ENCODE measurements around the gene ROBO1. TPM values are rescaled to one million over a fixed set of nuclear protein-coding genes. Genes with fewer than 3 reads are reported as not detected.

ROBO1 gene
- total RNA-seq, 2 donors from 2014 or later, result 3.0 to 6.7 TPM

GRCh38 chr3:78880603-78881461 lies 887.0 kb downstream of the ROBO1 start:
- Mint-ChIP-seq H3K27ac (no peak overlapping the region), H3K4me1 (ENCODE audit: low read depth) (no peaks in the 10 kb centered on the region), H3K36me3 (ENCODE audit: insufficient read depth in 2 of 2) (peaks cover 0 to 2% of the 10 kb centered on the region in 2 donors), H3K27me3 (ENCODE audit: low read depth) (no peaks in the 10 kb centered on the region), H3K4me3 (no peak overlapping the region), H3K9me3 (peaks cover 5% of the 10 kb centered on the region in 2 donors)
- no peak for ATAC-seq (replicated peaks in 1 of 2)
- DNase-seq, result no peak

DNA sequence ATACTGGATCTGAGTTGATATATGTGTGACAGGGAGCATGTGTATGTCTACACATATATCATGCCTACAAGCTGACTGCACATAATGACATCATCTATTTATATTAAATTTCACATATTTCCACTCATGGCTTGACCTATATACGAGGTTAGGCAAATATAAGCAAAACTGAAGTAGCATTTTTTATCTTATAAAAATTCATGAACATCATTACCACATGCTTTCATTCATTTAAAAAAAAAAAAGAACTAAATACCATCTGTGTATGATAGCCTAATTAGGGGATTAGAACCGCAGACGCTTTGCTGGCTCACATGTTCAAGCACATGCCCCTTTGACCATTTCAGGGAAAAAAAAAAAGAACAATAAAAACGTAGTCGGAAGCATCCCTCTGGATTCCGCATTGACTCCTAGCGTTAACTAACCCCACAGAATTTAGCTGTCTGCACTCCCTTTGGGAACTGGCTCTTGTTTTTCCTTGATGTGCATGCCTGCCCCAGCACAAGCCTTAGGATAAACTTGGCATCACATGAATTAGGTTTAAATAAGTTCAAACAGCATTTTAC lies 888.4 kb downstream of the ROBO1 start:
- ATAC-seq (replicated peaks in 1 of 2), result no peak
- Mint-ChIP-seq H3K4me3 (no peak overlapping the region), H3K36me3 (ENCODE audit: insufficient read depth in 2 of 2) (peaks cover 0 to 2% of the 10 kb centered on the region in 2 donors), H3K27ac (no peak overlapping the region), H3K4me1 (ENCODE audit: low read depth) (no peaks in the 10 kb centered on the region), H3K9me3 (peaks cover 4% of the 10 kb centered on the region in 2 donors), H3K27me3 (ENCODE audit: low read depth) (no peaks in the 10 kb centered on the region)
- no peak for DNase-seq

DNA sequence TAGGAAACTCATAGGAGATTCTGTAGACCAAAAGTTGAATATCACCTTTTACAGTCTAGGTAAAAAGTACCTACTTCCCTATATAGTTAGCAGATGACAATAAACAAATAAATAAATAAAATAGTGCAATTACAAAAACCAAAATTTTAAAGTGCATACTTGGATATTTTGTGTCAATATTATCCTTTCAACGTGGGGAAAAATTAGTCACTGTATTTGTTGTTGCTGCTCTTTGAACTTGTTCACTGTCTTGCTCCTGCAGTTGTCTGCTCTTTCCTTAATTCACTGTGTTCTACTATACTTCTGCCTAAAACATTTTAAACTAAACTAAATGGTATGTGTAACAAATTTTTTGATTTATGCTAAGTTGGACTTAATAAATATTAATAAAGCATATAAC lies 889.0 kb downstream of the ROBO1 start:
- no peaks in the 10 kb centered on the region for H3K27me3 Mint-ChIP-seq (ENCODE audit: low read depth)
- H3K9me3 Mint-ChIP-seq, result peaks cover 2 to 3% of the 10 kb centered on the region in 2 donors
- peaks cover 0 to 2% of the 10 kb centered on the region in 2 donors for H3K36me3 Mint-ChIP-seq (ENCODE audit: insufficient read depth in 2 of 2)
- no peak for ATAC-seq (replicated peaks in 1 of 2)
- no peak for DNase-seq
- H3K4me1 Mint-ChIP-seq (ENCODE audit: low read depth), result no peaks in the 10 kb centered on the region
- H3K4me3 Mint-ChIP-seq, result no peak overlapping the region
- no peak overlapping the region for H3K27ac Mint-ChIP-seq

GRCh38 chr3:78878011-78878410 lies 889.8 kb downstream of the ROBO1 start:
- no peak overlapping the region for H3K27ac Mint-ChIP-seq
- H3K9me3 Mint-ChIP-seq, result peaks cover 3 to 4% of the 10 kb centered on the region in 2 donors
- ATAC-seq (replicated peaks in 1 of 2), result no peak
- H3K4me3 Mint-ChIP-seq, result no peak overlapping the region
- no peaks in the 10 kb centered on the region for H3K4me1 Mint-ChIP-seq (ENCODE audit: low read depth)
- H3K27me3 Mint-ChIP-seq (ENCODE audit: low read depth), result no peaks in the 10 kb centered on the region
- H3K36me3 Mint-ChIP-seq (ENCODE audit: insufficient read depth in 2 of 2), result no peaks in the 10 kb centered on the region
- no peak for DNase-seq

GRCh38 chr3:78875851-78876250 lies 891.9 kb downstream of the ROBO1 start:
- Mint-ChIP-seq H3K4me3 (no peak overlapping the region), H3K9me3 (peaks cover 2 to 3% of the 10 kb centered on the region in 2 donors), H3K4me1 (ENCODE audit: low read depth) (no peaks in the 10 kb centered on the region), H3K27me3 (ENCODE audit: low read depth) (no peaks in the 10 kb centered on the region), H3K36me3 (ENCODE audit: insufficient read depth in 2 of 2) (no peaks in the 10 kb centered on the region), H3K27ac (no peak overlapping the region)
- DNase-seq (no peak), ATAC-seq (replicated peaks in 1 of 2) (no peak)

GRCh38 chr3:78875436-78875835 lies 892.4 kb downstream of the ROBO1 start:
- ATAC-seq (replicated peaks in 1 of 2) (no peak), DNase-seq (no peak)
- Mint-ChIP-seq H3K4me1 (ENCODE audit: low read depth) (no peaks in the 10 kb centered on the region), H3K4me3 (no peak overlapping the region), H3K27me3 (ENCODE audit: low read depth) (no peaks in the 10 kb centered on the region), H3K9me3 (peaks cover 2 to 3% of the 10 kb centered on the region in 2 donors), H3K27ac (no peak overlapping the region), H3K36me3 (ENCODE audit: insufficient read depth in 2 of 2) (no peaks in the 10 kb centered on the region)

DNA sequence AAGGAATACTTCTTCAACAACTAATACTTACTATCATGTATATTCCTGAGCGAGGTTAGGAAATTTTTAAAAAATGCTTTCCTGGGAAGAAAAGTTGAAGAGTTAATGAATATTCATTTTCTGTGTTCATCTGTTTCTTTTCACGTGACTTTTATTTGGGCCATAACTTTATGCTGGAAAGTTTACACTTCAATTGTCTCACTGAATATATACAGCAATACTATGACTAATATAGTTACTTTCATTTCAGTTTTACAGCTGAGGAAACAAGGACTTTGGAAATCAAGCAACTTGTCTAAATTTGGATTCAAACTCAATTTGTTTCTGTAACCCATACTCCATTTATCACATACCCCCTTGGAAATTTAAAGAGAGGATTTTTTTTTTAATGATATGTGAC lies 894.2 kb downstream of the ROBO1 start:
- no peak for ATAC-seq (replicated peaks in 1 of 2)
- Mint-ChIP-seq H3K4me1 (ENCODE audit: low read depth) (no peaks in the 10 kb centered on the region), H3K27ac (no peak overlapping the region), H3K27me3 (ENCODE audit: low read depth) (no peaks in the 10 kb centered on the region), H3K9me3 (peaks cover 2 to 3% of the 10 kb centered on the region in 2 donors), H3K36me3 (ENCODE audit: insufficient read depth in 2 of 2) (no peaks in the 10 kb centered on the region), H3K4me3 (no peak overlapping the region)
- DNase-seq, result no peak

DNA sequence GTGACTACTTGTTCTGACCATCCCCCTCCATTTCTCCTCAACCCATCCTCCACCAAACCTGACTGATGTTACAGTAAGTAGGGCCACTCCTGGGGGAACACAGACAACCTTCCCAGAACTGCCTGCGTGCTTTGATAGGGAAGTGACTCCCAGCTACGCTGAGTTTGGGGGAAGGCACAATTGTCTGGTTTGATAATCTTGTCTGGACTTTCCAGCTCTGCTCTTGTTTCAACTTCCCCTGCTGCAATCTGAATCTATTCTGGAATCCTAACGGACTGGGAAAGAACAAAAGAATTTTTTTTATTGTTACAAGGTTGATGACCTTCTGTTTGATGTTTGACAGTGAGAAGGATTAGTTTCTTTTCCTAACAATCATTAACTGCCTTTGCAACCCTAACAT lies 895.6 kb downstream of the ROBO1 start:
- no peaks in the 10 kb centered on the region for H3K36me3 Mint-ChIP-seq (ENCODE audit: insufficient read depth in 2 of 2)

GRCh38 chr3:78871048-78871447 lies 896.8 kb downstream of the ROBO1 start:
- no peaks in the 10 kb centered on the region for H3K27me3 Mint-ChIP-seq (ENCODE audit: low read depth)
- H3K9me3 Mint-ChIP-seq, result peaks cover 0 to 2% of the 10 kb centered on the region in 2 donors
- H3K4me3 Mint-ChIP-seq, result no peak overlapping the region
- no peaks in the 10 kb centered on the region for H3K4me1 Mint-ChIP-seq (ENCODE audit: low read depth)
- H3K36me3 Mint-ChIP-seq (ENCODE audit: insufficient read depth in 2 of 2), result no peaks in the 10 kb centered on the region
- no peak for DNase-seq
- H3K27ac Mint-ChIP-seq, result no peak overlapping the region
- ATAC-seq (replicated peaks in 1 of 2), result peak in 1 of 2 donors; percentile 29

More for the DNA sequence above, 895.6 kb downstream of the ROBO1 start:
- H3K27me3 Mint-ChIP-seq (ENCODE audit: low read depth), result no peaks in the 10 kb centered on the region
- ATAC-seq (replicated peaks in 1 of 2) (no peak), DNase-seq (no peak)
- no peaks in the 10 kb centered on the region for H3K4me1 Mint-ChIP-seq (ENCODE audit: low read depth)
- peaks cover 2 to 3% of the 10 kb centered on the region in 2 donors for H3K9me3 Mint-ChIP-seq
- no peak overlapping the region for H3K4me3 Mint-ChIP-seq
- no peak overlapping the region for H3K27ac Mint-ChIP-seq

DNA sequence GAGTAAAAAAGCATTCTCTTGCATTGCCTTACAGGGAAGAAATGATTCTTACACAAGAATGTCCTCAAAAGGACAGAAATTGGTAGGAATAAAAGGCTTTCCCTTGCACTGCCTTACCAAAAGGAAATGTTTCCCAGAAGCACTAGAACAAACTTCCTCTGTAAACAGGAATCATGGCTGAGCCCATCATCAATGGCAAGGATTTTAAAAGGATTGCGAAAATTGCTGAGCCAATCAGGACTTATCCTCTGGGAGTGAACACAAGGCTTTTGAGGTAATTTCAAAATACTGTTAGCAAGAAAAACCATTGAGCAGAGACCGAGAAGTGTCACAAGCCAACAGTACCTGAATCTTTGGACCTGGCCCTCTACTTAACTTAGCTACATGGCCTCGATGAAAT lies 897.3 kb downstream of the ROBO1 start:
- Mint-ChIP-seq H3K4me3 (no peak overlapping the region), H3K27ac (no peak overlapping the region), H3K9me3 (peaks cover 0 to 2% of the 10 kb centered on the region in 2 donors)

GRCh38 chr3:78868570-78868969 lies 899.2 kb downstream of the ROBO1 start:
- H3K9me3 Mint-ChIP-seq, result peaks cover 0 to 2% of the 10 kb centered on the region in 2 donors
- H3K27ac Mint-ChIP-seq, result no peak overlapping the region
- ATAC-seq (replicated peaks in 1 of 2) (no peak), DNase-seq (no peak)
- H3K4me3 Mint-ChIP-seq, result no peak overlapping the region
- no peaks in the 10 kb centered on the region for H3K36me3 Mint-ChIP-seq (ENCODE audit: insufficient read depth in 2 of 2)
- H3K4me1 Mint-ChIP-seq (ENCODE audit: low read depth), result no peaks in the 10 kb centered on the region
- H3K27me3 Mint-ChIP-seq (ENCODE audit: low read depth), result no peaks in the 10 kb centered on the region

More for the DNA sequence above, 897.3 kb downstream of the ROBO1 start:
- Mint-ChIP-seq H3K27me3 (ENCODE audit: low read depth) (no peaks in the 10 kb centered on the region), H3K36me3 (ENCODE audit: insufficient read depth in 2 of 2) (no peaks in the 10 kb centered on the region), H3K4me1 (ENCODE audit: low read depth) (no peaks in the 10 kb centered on the region)
- ATAC-seq (replicated peaks in 1 of 2) (no peak), DNase-seq (no peak)

DNA sequence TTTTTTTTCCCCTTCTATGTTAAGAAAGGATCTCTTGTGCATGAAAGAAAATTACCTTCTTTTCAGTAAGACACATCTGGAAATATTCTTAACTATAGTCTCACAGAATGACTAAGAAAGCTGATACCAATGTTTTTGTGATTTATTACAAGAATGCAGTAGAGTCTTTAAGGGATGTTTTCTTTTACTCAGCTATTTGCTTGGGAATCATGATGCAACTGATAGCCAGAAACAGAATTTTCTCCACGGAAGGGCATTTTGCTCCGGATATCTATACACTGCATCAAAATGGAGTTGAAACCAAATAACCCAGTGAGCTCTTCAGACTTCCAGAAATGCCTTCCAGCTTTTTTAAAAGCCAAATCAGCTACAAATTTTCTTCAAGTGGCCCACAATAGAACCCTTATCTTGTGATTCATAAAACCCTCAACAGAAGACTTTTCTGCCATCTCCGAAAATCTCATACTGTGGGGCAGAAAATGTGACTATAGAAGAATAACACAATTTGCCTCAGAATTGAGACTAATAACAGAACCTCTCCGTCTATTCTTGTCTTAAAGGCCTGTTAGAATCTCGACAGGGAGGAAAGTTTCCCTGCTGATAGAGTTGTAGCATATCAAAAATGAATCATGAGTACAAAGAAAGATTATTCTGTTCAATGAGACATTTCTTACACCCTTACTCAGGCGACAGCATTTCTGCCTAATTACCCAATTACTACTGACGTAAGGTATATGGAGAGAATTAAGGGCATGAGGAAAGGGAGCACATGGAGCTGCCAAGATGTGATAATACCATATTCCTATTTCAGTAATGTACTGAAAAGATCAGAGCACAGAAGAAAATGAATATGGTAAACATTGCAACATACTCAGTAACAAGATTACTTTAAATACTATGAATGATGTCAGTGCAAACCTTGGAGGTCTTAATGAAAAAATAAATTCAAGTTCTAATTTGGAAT lies 900.1 kb downstream of the ROBO1 start:
- H3K27me3 Mint-ChIP-seq (ENCODE audit: low read depth), result no peaks in the 10 kb centered on the region
- no peak for DNase-seq
- H3K36me3 Mint-ChIP-seq (ENCODE audit: insufficient read depth in 2 of 2), result no peaks in the 10 kb centered on the region

More for the DNA sequence above, 900.1 kb downstream of the ROBO1 start:
- Mint-ChIP-seq H3K4me3 (no peak overlapping the region), H3K9me3 (peaks cover 0 to 1% of the 10 kb centered on the region in 2 donors), H3K4me1 (ENCODE audit: low read depth) (no peaks in the 10 kb centered on the region), H3K27ac (no peak overlapping the region)
- ATAC-seq (replicated peaks in 1 of 2), result no peak

Data from activated T-cell treated with anti-CD3 and anti-CD28 coated beads, Interleukin-2, amount 50 U/mL, for 72 hours (primary cell).